PC-3 (cell line): ENCODE data around the gene FAM222A. TPM values are rescaled to one million over a fixed set of nuclear protein-coding genes. Genes with fewer than 3 reads are reported as not detected.

ENCODE experiments used
- ATAC-seq: fragments of 200-7000 bp; cut with Tn5 transposase; 2 replicates; pipeline ENCODE4 v1.9.1; 2020; ENCODE audit warnings: mild to moderate bottlenecking, moderate library complexity
- BruUV-seq: library from RNA; stranded (reverse); fragments of 400-500 nt; replicated peaks from 2 replicates; lab custom pipeline; 2021; lab: Mats Ljungman, UMichigan
- CTCF ChIA-PET: fragments of 300-600 bp; sonication (Branson Sonifier 250); formaldehyde crosslinking; loops from one replicate; lab custom pipeline; 2022; ENCODE audit warnings: antibody characterized with exemption; lab: Charles Lee
- POLR2A ChIA-PET: fragments of 300-600 bp; sonication (Branson Sonifier 250); formaldehyde crosslinking; loops from one replicate; lab custom pipeline; 2022; ENCODE audit warnings: antibody characterized with exemption; ENCODE audit not compliant: unreplicated experiment; lab: Charles Lee
- DNase-seq: peaks from one replicate; pipeline ENCODE4 v3.0.0-alpha.2; 2015
- H2AFZ ChIP-seq: fragments of 300-600 bp; sonication (generic); 2 replicates; pipeline ENCODE4 v1.6.0; 2016; ENCODE audit warnings: antibody characterized with exemption, low read length
- H3F3A ChIP-seq: fragments of 300-600 bp; sonication (generic); one replicate; pipeline ENCODE4 v1.6.0; 2017; ENCODE audit warnings: antibody characterized with exemption, low read length, control low read depth, mild to moderate bottlenecking; ENCODE audit not compliant: unreplicated experiment
- H3K27ac ChIP-seq: fragments of 300-600 bp; sonication (generic); 2 replicates; pipeline ENCODE4 v1.5.1; 2016; ENCODE audit warnings: mild to moderate bottlenecking, low read length
- H3K27me3 ChIP-seq: fragments of 300-600 bp; sonication (generic); 2 replicates; pipeline ENCODE4 v1.6.1; 2016; ENCODE audit warnings: low read length, mixed read lengths
- H3K36me3 ChIP-seq: fragments of 300-600 bp; sonication (generic); 2 replicates; pipeline ENCODE4 v1.6.1; 2016; ENCODE audit warnings: low read depth, mixed run types, low read length, mixed read lengths
- H3K4me1 ChIP-seq: fragments of 300-600 bp; sonication (generic); 2 replicates; pipeline ENCODE4 v1.5.1; 2016; ENCODE audit warnings: low read length; ENCODE audit not compliant: insufficient read depth
- H3K4me2 ChIP-seq: fragments of 300-600 bp; sonication (generic); 2 replicates; pipeline ENCODE4 v1.6.0; 2016; ENCODE audit warnings: low read length
- H3K4me3 ChIP-seq: fragments of 300-600 bp; sonication (generic); 2 replicates; pipeline ENCODE4 v1.5.1; 2016; ENCODE audit warnings: mild to moderate bottlenecking, low read length, mixed read lengths
- H3K79me2 ChIP-seq: fragments of 300-600 bp; sonication (generic); 2 replicates; pipeline ENCODE4 v1.6.1; 2017; ENCODE audit warnings: low read length, mixed read lengths
- H3K9ac ChIP-seq: fragments of 300-600 bp; sonication (generic); 2 replicates; pipeline ENCODE4 v1.6.0; 2016; ENCODE audit warnings: mild to moderate bottlenecking, low read length
- H3K9me2 ChIP-seq: fragments of 300-600 bp; sonication (generic); replicated peaks from 2 replicates; pipeline ENCODE4 v1.6.1; 2016; ENCODE audit warnings: mixed run types, low read length, mixed read lengths
- H3K9me3 ChIP-seq: fragments of 300-600 bp; sonication (generic); 2 replicates; pipeline ENCODE4 v1.6.1; 2016; ENCODE audit warnings: low read length, mixed read lengths
- H4K20me1 ChIP-seq: fragments of 300-600 bp; sonication (generic); 2 replicates; pipeline ENCODE4 v1.6.1; 2016; ENCODE audit warnings: low read length, mixed read lengths
- CTCF ChIP-seq: fragments of 300-600 bp; sonication (generic); conservative IDR thresholded peaks from 2 replicates; pipeline ENCODE4 v1.5.1; 2017; ENCODE audit warnings: antibody characterized with exemption, low read depth, mild to moderate bottlenecking, low read length
- EZH2 ChIP-seq: fragments of 300-600 bp; sonication (generic); IDR thresholded peaks from one replicate; pipeline ENCODE4 v1.6.1; 2017; ENCODE audit warnings: antibody characterized with exemption, mild to moderate bottlenecking, low read length; ENCODE audit not compliant: unreplicated experiment
- EZH2phosphoT487 ChIP-seq: fragments of 300-600 bp; sonication (generic); IDR thresholded peaks from 2 replicates; pipeline ENCODE4 v1.6.1; 2018; ENCODE audit warnings: mild to moderate bottlenecking, antibody characterized with exemption, low read length, borderline replicate concordance
- intact Hi-C: fragments of 100-400 bp; cut with micrococcal nuclease; formaldehyde crosslinking; loops from 2 replicates; pipeline ENCODE4 v1.9.0; 2023
- total RNA-seq: library from RNA; depleted of rRNA; stranded (reverse); fragments of >200 nt; gene quantifications from 2 replicates; pipeline ENCODE4 v1.2.3, GENCODE V29; 2014

Gene FAM222A
- total RNA-seq, 1 experiment from 2014 or later, result 11.7 TPM

- Histone ChIP-seq H3K4me2 (no peak overlapping the region), H3K79me2 (no peaks in the 10 kb centered on the region), H3K9me2 (no peaks in the 10 kb centered on the region), H3K9ac (no peak overlapping the region), H3K27me3 (no peaks in the 10 kb centered on the region), H4K20me1 (no peaks in the 10 kb centered on the region), H3K4me1 (no peaks in the 10 kb centered on the region), H3K36me3 (no peaks in the 10 kb centered on the region), H2AFZ (no peak overlapping the region), H3K4me3 (no peak overlapping the region), H3K27ac (no peak overlapping the region), H3K9me3 (no peaks in the 10 kb centered on the region), H3F3A (no peaks in the 10 kb centered on the region)
- ATAC-seq (no peak), DNase-seq (no peak)
- BruUV-seq, result no TSS peak
- no peak for TF ChIP-seq EZH2phosphoT487
- no peak for TF ChIP-seq EZH2
- no peak for TF ChIP-seq CTCF
- intact Hi-C loops, result no loop called here
- ChIA-PET CTCF (no interaction called here), POLR2A (no interaction called here)
These were observed 22.4 kb downstream of the FAM222A start for GRCh38 chr12:109735825-109736551.

GRCh38 chr12:109736552-109737108, 23.0 kb downstream of the FAM222A start:
- Histone ChIP-seq H3K9ac (no peak overlapping the region), H3K27me3 (no peaks in the 10 kb centered on the region), H3K4me1 (no peaks in the 10 kb centered on the region), H3K4me3 (no peak overlapping the region), H3K9me3 (no peaks in the 10 kb centered on the region), H3F3A (no peaks in the 10 kb centered on the region), H3K36me3 (no peaks in the 10 kb centered on the region), H3K27ac (no peak overlapping the region), H3K9me2 (no peaks in the 10 kb centered on the region), H2AFZ (no peak overlapping the region), H3K4me2 (no peak overlapping the region), H3K79me2 (no peaks in the 10 kb centered on the region), H4K20me1 (no peaks in the 10 kb centered on the region)
- intact Hi-C loops, result no loop called here
- POLR2A ChIA-PET, result no interaction called here
- CTCF ChIA-PET, result no interaction called here
- TF ChIP-seq EZH2phosphoT487 (no peak), EZH2 (no peak), CTCF (no peak)
- ATAC-seq (no peak), DNase-seq (no peak)
- no TSS peak for BruUV-seq

- BruUV-seq, result no TSS peak
- no peaks in the 10 kb centered on the region for H3K4me1 ChIP-seq
- no peak overlapping the region for H2AFZ ChIP-seq
- no peak overlapping the region for H3K4me2 ChIP-seq
- H3K9me2 ChIP-seq, result no peaks in the 10 kb centered on the region
- ATAC-seq (no peak), DNase-seq (no peak)
- H3F3A ChIP-seq, result no peaks in the 10 kb centered on the region
- no peaks in the 10 kb centered on the region for H3K27me3 ChIP-seq
- ChIA-PET POLR2A (no interaction called here), CTCF (no interaction called here)
- TF ChIP-seq EZH2phosphoT487, result no peak
- TF ChIP-seq CTCF, result no peak
- TF ChIP-seq EZH2, result no peak
- intact Hi-C loops, result no loop called here
- H3K27ac ChIP-seq, result no peak overlapping the region
- no peak overlapping the region for H3K9ac ChIP-seq
- H3K79me2 ChIP-seq, result no peaks in the 10 kb centered on the region
- H4K20me1 ChIP-seq, result no peaks in the 10 kb centered on the region
- H3K4me3 ChIP-seq, result no peak overlapping the region
- H3K9me3 ChIP-seq, result no peaks in the 10 kb centered on the region
- H3K36me3 ChIP-seq, result no peaks in the 10 kb centered on the region
These were observed 23.5 kb downstream of the FAM222A start for GRCh38 chr12:109737126-109737525.
